H1 (cell line): Measurements from ENCODE around the gene MDK. TPM values are rescaled to one million over a fixed set of nuclear protein-coding genes. Genes with fewer than 3 reads are reported as not detected.

Experiments
- CTCF ChIA-PET: fragments of 300-600 bp; sonication (Branson Sonifier 250); formaldehyde crosslinking; loops from one replicate; lab custom pipeline; 2021; ENCODE audit not compliant: partially characterized antibody; lab: Charles Lee
- POLR2A ChIA-PET: fragments of 300-600 bp; sonication (Branson Sonifier 250); formaldehyde crosslinking; loops from one replicate; lab custom pipeline; 2021; ENCODE audit warnings: inconsistent platforms; ENCODE audit not compliant: partially characterized antibody; lab: Charles Lee
- DNase-seq, 2 experiments: peaks; one replicate each; pipeline versions ENCODE4 v3.0.0 to v3.0.0-alpha.2; 2010 to 2022; ENCODE audit warnings: low spot score in 2 of 2, low read depth in 1 of 2, mixed read lengths in 1 of 2
- FAIRE-seq: peaks from 2 replicates; lab custom pipeline; 2011; peaks lifted over from hg19 to GRCh38; lab: Jason Lieb, UNC
- H2AFZ ChIP-seq: 2 replicates; pipeline ENCODE4 v1.8.1; 2012; ENCODE audit warnings: low read length, inconsistent platforms
- H2AK5ac ChIP-seq: 2 replicates; pipeline ENCODE4 v1.6.1; 2013; ENCODE audit warnings: low read depth, low read length
- H2BK120ac ChIP-seq: replicated peaks from 2 replicates; pipeline ENCODE3; 2013; ENCODE audit warnings: low read depth, low read length, inconsistent platforms
- H2BK12ac ChIP-seq: 2 replicates; pipeline ENCODE4 v1.6.1; 2013; ENCODE audit warnings: low read depth, low read length
- H2BK15ac ChIP-seq: 2 replicates; pipeline ENCODE4 v1.6.1; 2013; ENCODE audit warnings: low read length
- H2BK20ac ChIP-seq: 2 replicates; pipeline ENCODE4 v1.6.1; 2013; ENCODE audit warnings: low read length
- H2BK5ac ChIP-seq: 2 replicates; pipeline ENCODE4 v1.6.1; 2013; ENCODE audit warnings: low read depth, low read length
- H3K14ac ChIP-seq: 2 replicates; pipeline ENCODE4 v1.6.1; 2013; ENCODE audit warnings: inconsistent platforms; ENCODE audit not compliant: insufficient read length
- H3K18ac ChIP-seq: 2 replicates; pipeline ENCODE4 v1.6.1; 2013; ENCODE audit warnings: low read length; ENCODE audit errors: extremely low read depth
- H3K23ac ChIP-seq: 2 replicates; pipeline ENCODE4 v1.6.1; 2013; ENCODE audit warnings: inconsistent platforms; ENCODE audit not compliant: insufficient read length
- H3K23me2 ChIP-seq: 2 replicates; pipeline ENCODE4 v1.6.1; 2013; ENCODE audit warnings: low read depth, low read length
- H3K27ac ChIP-seq: 2 replicates; pipeline ENCODE4 v1.6.1; 2011; ENCODE audit warnings: low read depth, low read length, inconsistent platforms
- H3K27me3 ChIP-seq, 4 experiments: replicated peaks in 1 of 4; 1 replicate in 1 of 4; 2 replicates in 3 of 4; pipeline versions ENCODE4 v1.6.1 to v1.8.1; 2011 to 2013; ENCODE audit warnings: low read length in 3 of 4, mild to moderate bottlenecking in 3 of 4, inconsistent platforms in 2 of 4, mixed read lengths in 2 of 4, moderate library complexity in 1 of 4; ENCODE audit not compliant: control insufficient read depth in 3 of 4, insufficient read depth in 3 of 4; ENCODE audit errors: extremely low read depth in 1 of 4
- H3K36me3 ChIP-seq, 4 experiments: 2 replicates each; pipeline versions ENCODE4 v1.6.1 to v1.8.1; 2011 to 2013; ENCODE audit warnings: mild to moderate bottlenecking in 4 of 4, low read length in 3 of 4, moderate library complexity in 2 of 4, control low read depth in 1 of 4, inconsistent platforms in 1 of 4; ENCODE audit not compliant: insufficient read depth in 4 of 4, control insufficient read depth in 2 of 4
- H3K4ac ChIP-seq: replicated peaks from 2 replicates; pipeline ENCODE3; 2013; ENCODE audit warnings: low read length, low read depth, mixed read lengths, inconsistent platforms; ENCODE audit not compliant: insufficient read length
- H3K4me1 ChIP-seq, 4 experiments: replicated peaks in 1 of 4; 1 replicate in 1 of 4; 2 replicates in 3 of 4; pipeline versions ENCODE4 v1.6.1 to v1.8.1; 2011 to 2013; ENCODE audit warnings: low read length in 3 of 4, inconsistent platforms in 2 of 4, mixed read lengths in 1 of 4; ENCODE audit not compliant: insufficient read depth in 4 of 4, control insufficient read depth in 3 of 4
- H3K4me2 ChIP-seq, 2 experiments: 2 replicates each; pipeline versions ENCODE4 v1.6.1 to v1.8.1; 2011 to 2013; ENCODE audit warnings: low read depth in 2 of 2, low read length in 2 of 2, control low read depth in 1 of 2, inconsistent platforms in 1 of 2, mild to moderate bottlenecking in 1 of 2; ENCODE audit not compliant: insufficient read depth in 1 of 2
- H3K4me3 ChIP-seq, 4 experiments: fragments of 200-600, 300-600 bp in 1 of 4; sonication (generic), shearing (Covaris generic), sonication (Bioruptor Twin) in 1 of 4; 2 replicates each; pipeline versions ENCODE4 v1.5.1 to v1.8.1; 2011 to 2016; ENCODE audit warnings: low read length in 4 of 4, low read depth in 3 of 4, control low read depth in 2 of 4, inconsistent platforms in 2 of 4, mild to moderate bottlenecking in 2 of 4, mixed read lengths in 1 of 4, moderate library complexity in 1 of 4; ENCODE audit not compliant: insufficient read depth in 2 of 4; ENCODE audit errors: extremely low read depth in 1 of 4
- H3K56ac ChIP-seq: replicated peaks from 2 replicates; pipeline ENCODE3; 2013; ENCODE audit warnings: low read depth, mild to moderate bottlenecking, mixed read lengths, low read length, inconsistent platforms; ENCODE audit not compliant: insufficient read length
- H3K79me1 ChIP-seq: 2 replicates; pipeline ENCODE4 v1.6.1; 2013; ENCODE audit warnings: low read depth, low read length, control low read depth
- H3K79me2 ChIP-seq, 2 experiments: 2 replicates each; pipeline versions ENCODE4 v1.6.1 to v1.8.1; 2012 to 2013; ENCODE audit warnings: low read length in 2 of 2, mild to moderate bottlenecking in 2 of 2, inconsistent platforms in 1 of 2; ENCODE audit not compliant: insufficient read depth in 2 of 2, control insufficient read depth in 1 of 2
- H3K9ac ChIP-seq, 4 experiments: replicated peaks in 1 of 4; 1 replicate in 1 of 4; 2 replicates in 3 of 4; pipeline versions ENCODE4 v1.6.1 to v1.8.1; 2011 to 2013; ENCODE audit warnings: low read depth in 3 of 4, low read length in 3 of 4, control low read depth in 2 of 4, mild to moderate bottlenecking in 2 of 4, moderate library complexity in 2 of 4, inconsistent platforms in 1 of 4; ENCODE audit errors: extremely low read depth in 1 of 4
- H3K9me3 ChIP-seq, 2 experiments: 2 replicates each; pipeline versions ENCODE4 v1.6.1 to v1.8.1; 2012 to 2013; ENCODE audit warnings: mild to moderate bottlenecking in 2 of 2, moderate library complexity in 2 of 2, control low read depth in 1 of 2, inconsistent platforms in 1 of 2, low read depth in 1 of 2, low read length in 1 of 2, mixed read lengths in 1 of 2; ENCODE audit not compliant: insufficient read depth in 2 of 2
- H4K20me1 ChIP-seq, 2 experiments: replicated peaks in 1 of 2; 2 replicates each; pipeline versions ENCODE3 to v1.8.1; 2011 to 2013; ENCODE audit warnings: inconsistent platforms in 2 of 2, low read length in 2 of 2, mild to moderate bottlenecking in 1 of 2; ENCODE audit not compliant: insufficient read depth in 2 of 2, control insufficient read depth in 1 of 2
- H4K5ac ChIP-seq: 2 replicates; pipeline ENCODE4 v1.6.1; 2013; ENCODE audit warnings: low read length, low read depth, mixed read lengths, inconsistent platforms; ENCODE audit not compliant: insufficient read length
- H4K8ac ChIP-seq: 2 replicates; pipeline ENCODE4 v1.8.0; 2013; ENCODE audit warnings: mild to moderate bottlenecking, moderate library complexity, low read length, inconsistent platforms; ENCODE audit not compliant: insufficient read depth; ENCODE audit errors: extremely low read depth
- H4K91ac ChIP-seq: replicated peaks from 2 replicates; pipeline ENCODE3; 2013; ENCODE audit warnings: low read length, mixed read lengths, inconsistent platforms; ENCODE audit not compliant: insufficient read length
- ASH2L ChIP-seq: fragments of 200-600, 300-600 bp; sonication (generic); IDR thresholded peaks from one replicate; pipeline ENCODE4 v1.7.1; 2017; ENCODE audit warnings: low read length
- CBX5 ChIP-seq: fragments of 300-800, 300-1000 bp; sonication (generic); IDR thresholded peaks from 2 replicates; pipeline ENCODE4 v1.7.1; 2016; ENCODE audit warnings: antibody characterized with exemption, low read length, low read depth
- EZH2 ChIP-seq: fragments of 200-600 bp; sonication (generic); IDR thresholded peaks from 2 replicates; pipeline ENCODE4 v1.7.1; 2012; ENCODE audit warnings: low read depth, mild to moderate bottlenecking, moderate library complexity, low read length, inconsistent platforms; ENCODE audit not compliant: severe bottlenecking
- KDM1A ChIP-seq: fragments of 200-600, 300-600 bp; sonication (generic); IDR thresholded peaks from 2 replicates; pipeline ENCODE4 v1.7.1; 2016; ENCODE audit warnings: mild to moderate bottlenecking, low read length, borderline replicate concordance
- KDM4A ChIP-seq: IDR thresholded peaks from one replicate; pipeline ENCODE4 v1.7.1; 2012; ENCODE audit warnings: low read depth, mild to moderate bottlenecking, moderate library complexity, low read length, inconsistent platforms; ENCODE audit not compliant: severe bottlenecking
- KDM5A ChIP-seq: fragments of 200-600 bp; IDR thresholded peaks from 2 replicates; pipeline ENCODE4 v1.7.1; 2012; ENCODE audit warnings: mild to moderate bottlenecking, low read length, inconsistent platforms, mixed read lengths
- MAFK ChIP-seq: IDR thresholded peaks from 2 replicates; pipeline ENCODE4 v1.6.1; 2012; ENCODE audit warnings: low read depth, mild to moderate bottlenecking, improper control_type of control experiment, low read length
- NANOG ChIP-seq: IDR thresholded peaks from 2 replicates; pipeline ENCODE4 v1.6.1; 2011; ENCODE audit warnings: low read length, low read depth, mild to moderate bottlenecking, inconsistent platforms; ENCODE audit not compliant: insufficient read depth, poor library complexity, severe bottlenecking
- WGBS, 2 experiments: shearing (Covaris generic) in 1 of 2; methylation state at CpG; one replicate each; pipeline versions ENCODE4 v1.1.6 to v1.1.7; 2013 to 2015; ENCODE audit warnings: low lambda C conversion rate in 2 of 2, mixed read lengths in 2 of 2, inconsistent platforms in 1 of 2, low coverage in 1 of 2, missing lambda C conversion rate in 1 of 2; ENCODE audit not compliant: insufficient replicate concordance in 2 of 2, insufficient coverage in 1 of 2, insufficient read length in 1 of 2; ENCODE audit errors: extremely low coverage in 1 of 2, missing lambda C conversion rate in 1 of 2; 5-methylcytosine and 5-hydroxymethylcytosine counted together
- polyA plus RNA-seq, 7 experiments: library from polyadenylated mRNA; depleted of rRNA in 3 of 7; stranded (reverse) in 5 of 7; unstranded in 2 of 7; fragments of >200 nt in 5 of 7; fragments of 200-250 nt in 2 of 7; gene quantifications; 1 replicate in 5 of 7; 2 replicates in 1 of 7; 4 replicates in 1 of 7; pipeline versions ENCODE4 v1.2.1 to v1.2.3, GENCODE V29; 2011 to 2013; ENCODE audit warnings: missing spikeins in 2 of 7, mixed read lengths in 2 of 7
- total RNA-seq: library from RNA; stranded (reverse); fragmentation: NEBNext Ultra II Directional; extraction: Animal tissue kit (Norgen Biotek cat#: 25700); gene quantifications from 2 replicates; pipeline ENCODE4 v1.2.1, GENCODE V29; 2021

Gene MDK
- total and polyA plus RNA-seq, 2 of the 8 experiments (the other 6 are each of a cell fraction or from before 2014, with no cell fraction given) = 309 to 606 TPM

- H4K5ac ChIP-seq = no peak overlapping the region
- H3K4me2 ChIP-seq = no peak overlapping the region
- no peak overlapping the region for H2BK15ac ChIP-seq
- no peak overlapping the region for H4K8ac ChIP-seq
- H2AK5ac ChIP-seq = no peak overlapping the region
- peaks cover 0 to 27% (median 17%) of the 10 kb centered on the region in 4 experiments; a peak in 6 of 7 replicates for H3K4me1 ChIP-seq
- CTCF ChIA-PET = interaction anchor here (0.8 to 44.5 kb wide), 6 partner anchors 2 to 118 kb away, joined by 3 to 1004 read pairs (median 5); partner anchors contain the start of genes CHRM4, DGKZ and MDK
- no peak overlapping the region for H2BK120ac ChIP-seq
- WGBS, 2 experiments = 86% methylated on average over 11 of the region's 11 CpGs; no CpG with 5 or more reads in 1 of the 2 experiments
- POLR2A ChIA-PET = interaction anchor here (1.2 to 1.9 kb wide), 5 partner anchors 8 to 43 kb away, joined by 3 to 6 read pairs (median 4); partner anchors contain the start of gene MDK
- H3K27me3 ChIP-seq = no peaks in the 10 kb centered on the region
- H3K14ac ChIP-seq = no peak overlapping the region
- peaks cover 5 to 32% of the 10 kb centered on the region in 2 experiments for H4K20me1 ChIP-seq
- no peak overlapping the region for H2BK5ac ChIP-seq
- H2AFZ ChIP-seq = no peak overlapping the region
- TF ChIP-seq KDM4A (no peak), CBX5 (no peak), NANOG (no peak), KDM1A (no peak), EZH2 (no peak), ASH2L (no peak), MAFK (no peak), KDM5A (no peak)
- H4K91ac ChIP-seq = no peak overlapping the region
- H3K79me1 ChIP-seq = peaks cover 25% of the 10 kb centered on the region
- no peak overlapping the region for H3K23ac ChIP-seq
- no peak overlapping the region for H3K18ac ChIP-seq
- H3K9ac ChIP-seq = no peak overlapping the region
- no peak overlapping the region for H3K4ac ChIP-seq
- no peak for DNase-seq
- no peak overlapping the region for H3K4me3 ChIP-seq
- H3K9me3 ChIP-seq = no peaks in the 10 kb centered on the region
- H3K56ac ChIP-seq = no peak overlapping the region
- H2BK20ac ChIP-seq = no peak overlapping the region
- H3K23me2 ChIP-seq = no peaks in the 10 kb centered on the region
- H3K36me3 ChIP-seq = no peaks in the 10 kb centered on the region
- no peak for FAIRE-seq
- no peak overlapping the region for H2BK12ac ChIP-seq
- H3K79me2 ChIP-seq = peaks cover 0 to 78% of the 10 kb centered on the region in 2 experiments; a peak in 3 of 4 replicates
- no peak overlapping the region; the same call in 1 of the 2 replicates for H3K27ac ChIP-seq
Measured at GRCh38 chr11:46357483-46357936, 24.0 kb upstream of the MDK start.
